Nephron progenitor cell (in vitro differentiated cells): Measurements from ENCODE around the gene LUC7L2.

Experiments used
- DNase-seq: peaks from one replicate; pipeline ENCODE4 v3.0.0; 2021
- H3K27ac Mint-ChIP-seq: 2 replicates; pipeline ENCODE4 v1.8.0; 2021; ENCODE audit warnings: mild to moderate bottlenecking, moderate library complexity, mixed read lengths
- H3K27me3 Mint-ChIP-seq: 2 replicates; pipeline ENCODE4 v1.8.0; 2021; ENCODE audit warnings: mild to moderate bottlenecking, low read depth, mixed read lengths; ENCODE audit not compliant: poor library complexity
- H3K36me3 Mint-ChIP-seq: 2 replicates; pipeline ENCODE4 v1.8.0; 2021; ENCODE audit warnings: low read depth, mixed read lengths
- H3K4me1 Mint-ChIP-seq: 2 replicates; pipeline ENCODE4 v1.8.0; 2021; ENCODE audit warnings: mixed read lengths
- H3K4me3 Mint-ChIP-seq: 2 replicates; pipeline ENCODE4 v1.8.0; 2021; ENCODE audit warnings: mild to moderate bottlenecking, moderate library complexity, mixed read lengths
- H3K9me3 Mint-ChIP-seq: 2 replicates; pipeline ENCODE4 v1.8.0; 2021; ENCODE audit warnings: mild to moderate bottlenecking, moderate library complexity, mixed read lengths
- CTCF ChIP-seq: fragments of 200-600 bp; sonication (generic); IDR thresholded peaks from 2 replicates; pipeline ENCODE4 v1.5.0; 2021; ENCODE audit warnings: antibody characterized with exemption

LUC7L2 gene

DNA sequence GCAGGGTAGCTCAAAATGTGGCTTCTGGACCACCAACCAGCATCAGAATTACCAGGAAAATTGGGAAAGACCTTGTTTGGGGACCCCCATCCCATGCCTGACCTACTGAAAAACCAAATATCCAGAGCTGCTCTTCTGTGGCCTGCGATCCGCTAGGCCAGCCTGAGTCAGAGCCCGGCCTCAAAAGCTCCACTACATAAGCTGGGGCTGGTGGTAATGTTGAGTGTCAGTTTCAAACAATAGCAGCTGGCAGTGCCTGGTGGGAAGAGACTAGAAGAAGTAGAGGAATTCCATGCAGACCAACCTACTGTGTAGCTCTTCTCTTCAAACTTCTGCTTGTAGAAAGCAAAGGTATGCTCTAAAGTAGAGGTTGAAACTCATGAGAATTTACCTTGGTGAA lies 71.8 kb downstream of the LUC7L2 start:
- no peak overlapping the region for H3K4me3 Mint-ChIP-seq
- no peak overlapping the region for H3K27ac Mint-ChIP-seq
- H3K9me3 Mint-ChIP-seq: no peaks in the 10 kb centered on the region
- no peak for DNase-seq
- H3K36me3 Mint-ChIP-seq: peaks cover 16% of the 10 kb centered on the region
- H3K4me1 Mint-ChIP-seq: peaks cover 12% of the 10 kb centered on the region
- peaks cover 3% of the 10 kb centered on the region for H3K27me3 Mint-ChIP-seq
- TF ChIP-seq CTCF: no peak

GRCh38 chr7:139436806-139437205 lies 77.1 kb downstream of the LUC7L2 start:
- Mint-ChIP-seq H3K27me3 (peaks cover 5% of the 10 kb centered on the region), H3K4me1 (peaks cover 12% of the 10 kb centered on the region), H3K36me3 (no peaks in the 10 kb centered on the region), H3K4me3 (no peak overlapping the region), H3K9me3 (no peaks in the 10 kb centered on the region), H3K27ac (no peak overlapping the region)
- no peak for DNase-seq
- no peak for TF ChIP-seq CTCF

DNA sequence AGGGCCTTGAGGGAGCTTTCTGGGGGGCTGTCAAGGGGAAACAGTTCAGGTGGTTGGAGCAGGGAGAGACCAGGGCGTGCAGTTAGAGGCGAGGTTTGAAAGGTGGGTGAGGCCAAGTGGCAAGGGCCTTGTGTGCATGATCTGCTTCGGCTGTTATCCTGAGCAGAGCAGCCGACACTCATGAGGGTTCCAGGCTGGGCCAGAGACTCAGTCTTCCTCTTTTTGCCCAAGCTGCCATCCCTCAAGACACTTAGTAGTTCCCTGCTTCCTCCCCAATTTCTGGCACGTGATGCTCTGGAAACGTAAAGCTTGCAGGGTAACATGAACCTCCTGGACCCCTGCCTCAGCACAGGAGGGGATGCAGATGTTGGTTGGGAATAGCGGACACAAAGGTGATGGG lies 79.7 kb downstream of the LUC7L2 start:
- no peak for TF ChIP-seq CTCF
- peak overlapping the region; percentile 30 for H3K27ac Mint-ChIP-seq
- H3K9me3 Mint-ChIP-seq: no peaks in the 10 kb centered on the region
- DNase-seq: no peak
- peaks cover 3% of the 10 kb centered on the region for H3K4me1 Mint-ChIP-seq
- no peak overlapping the region for H3K4me3 Mint-ChIP-seq
- H3K36me3 Mint-ChIP-seq: no peaks in the 10 kb centered on the region
- H3K27me3 Mint-ChIP-seq: peaks cover 2% of the 10 kb centered on the region

DNA sequence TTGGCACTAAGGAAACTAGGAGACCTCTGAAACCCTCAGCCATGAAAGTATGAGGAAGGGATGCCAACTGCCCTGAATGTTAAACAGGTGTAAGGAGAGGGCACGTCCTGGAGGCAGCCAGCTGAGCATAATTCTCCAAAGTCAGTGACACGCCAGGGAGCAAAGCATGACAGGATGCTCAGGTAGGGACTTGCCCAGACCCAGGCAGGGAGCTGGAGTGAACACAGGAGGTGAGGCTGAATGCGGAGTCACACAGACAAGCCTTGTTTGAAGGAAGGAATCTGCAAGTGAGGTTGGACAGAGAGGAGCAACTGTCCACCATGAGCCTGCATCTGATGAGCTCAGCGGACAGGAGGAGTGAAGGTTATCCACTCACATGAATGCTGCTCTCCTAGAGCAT lies 82.3 kb downstream of the LUC7L2 start:
- Mint-ChIP-seq H3K4me3 (no peak overlapping the region), H3K36me3 (no peaks in the 10 kb centered on the region), H3K4me1 (no peaks in the 10 kb centered on the region), H3K9me3 (no peaks in the 10 kb centered on the region), H3K27me3 (peaks cover 2% of the 10 kb centered on the region), H3K27ac (no peak overlapping the region)
- TF ChIP-seq CTCF: no peak
- no peak for DNase-seq

- no peaks in the 10 kb centered on the region for H3K4me1 Mint-ChIP-seq
- peaks cover 2% of the 10 kb centered on the region for H3K27me3 Mint-ChIP-seq
- no peak for TF ChIP-seq CTCF
- H3K4me3 Mint-ChIP-seq: no peak overlapping the region
- no peak for DNase-seq
- no peaks in the 10 kb centered on the region for H3K36me3 Mint-ChIP-seq
- H3K27ac Mint-ChIP-seq: no peak overlapping the region
- H3K9me3 Mint-ChIP-seq: no peaks in the 10 kb centered on the region
Measured at GRCh38 chr7:139446051-139446890, 86.6 kb downstream of the LUC7L2 start.

- Mint-ChIP-seq H3K4me3 (no peak overlapping the region), H3K27ac (no peak overlapping the region), H3K4me1 (no peaks in the 10 kb centered on the region), H3K27me3 (peaks cover 6% of the 10 kb centered on the region), H3K36me3 (no peaks in the 10 kb centered on the region), H3K9me3 (no peaks in the 10 kb centered on the region)
- DNase-seq: no peak
- TF ChIP-seq CTCF: no peak
Measured at GRCh38 chr7:139450851-139451250, 91.2 kb downstream of the LUC7L2 start.
